Endothelial cell of umbilical vein (primary cell): ENCODE measurements around the gene BORCS5. TPM values are rescaled to one million over a fixed set of nuclear protein-coding genes. Genes with fewer than 3 reads are reported as not detected.

Experiments used
- BruUV-seq: library from RNA; stranded (reverse); fragments of 400-500 nt; replicated peaks from 2 replicates; lab custom pipeline; 2021; lab: Mats Ljungman, UMichigan
- CTCF ChIA-PET: fragments of 300-600, 350-600 bp; sonication (Branson Sonifier 250); formaldehyde crosslinking; loops from one replicate; lab custom pipeline; 2021; ENCODE audit warnings: antibody characterized with exemption, inconsistent platforms; lab: Charles Lee
- POLR2A ChIA-PET: fragments of 300-600, 350-600 bp; sonication (Branson Sonifier 250); formaldehyde crosslinking; loops from one replicate; lab custom pipeline; 2021; ENCODE audit warnings: antibody characterized with exemption, inconsistent platforms; lab: Charles Lee
- DNase-seq: peaks from one replicate; pipeline ENCODE4 v3.0.0-alpha.2; 2011; ENCODE audit warnings: low read depth, low spot score
- FAIRE-seq: peaks from 2 replicates; lab custom pipeline; 2011; peaks lifted over from hg19 to GRCh38; lab: Jason Lieb, UNC
- H2AFZ ChIP-seq: 2 replicates; pipeline ENCODE4 v1.6.0; 2012; ENCODE audit warnings: low read depth, low read length, control low read depth, inconsistent platforms
- H3K27ac ChIP-seq: 2 replicates; pipeline ENCODE4 v1.5.1; 2011; ENCODE audit warnings: low read depth, mild to moderate bottlenecking, control low read depth, low read length, moderate library complexity; ENCODE audit not compliant: insufficient read depth
- H3K27me3 ChIP-seq, 2 experiments: 2 replicates each; pipeline versions ENCODE4 v1.6.0 to v1.6.1; 2011; ENCODE audit warnings: low read length in 2 of 2, mixed read lengths in 1 of 2; ENCODE audit not compliant: control insufficient read depth in 2 of 2, insufficient read depth in 2 of 2
- H3K36me3 ChIP-seq, 2 experiments: 2 replicates in 1 of 2; 3 replicates in 1 of 2; pipeline ENCODE4 v1.5.1; 2011; ENCODE audit warnings: low read length in 2 of 2, mild to moderate bottlenecking in 1 of 2, moderate library complexity in 1 of 2; ENCODE audit not compliant: control insufficient read depth in 2 of 2, insufficient read depth in 2 of 2; ENCODE audit errors: extremely low read depth in 1 of 2
- H3K4me1 ChIP-seq: 3 replicates; pipeline ENCODE4 v1.5.1; 2011; ENCODE audit warnings: mild to moderate bottlenecking, low read length; ENCODE audit not compliant: control insufficient read depth, insufficient read depth; ENCODE audit errors: extremely low read depth
- H3K4me2 ChIP-seq: 2 replicates; pipeline ENCODE4 v1.6.1; 2011; ENCODE audit warnings: low read length, control low read depth, mixed read lengths; ENCODE audit not compliant: insufficient read depth
- H3K4me3 ChIP-seq, 3 experiments: fragments of 200-600 bp in 1 of 3; sonication (generic), shearing (Covaris generic) in 1 of 3; replicated peaks in 1 of 3; 2 replicates each; pipeline ENCODE4 v1.5.1; 2011 to 2016; ENCODE audit warnings: control low read depth in 3 of 3, low read length in 3 of 3, mild to moderate bottlenecking in 2 of 3, inconsistent platforms in 1 of 3, low read depth in 1 of 3, moderate library complexity in 1 of 3; ENCODE audit not compliant: insufficient read depth in 1 of 3
- H3K79me2 ChIP-seq: 2 replicates; pipeline ENCODE4 v1.6.0; 2012; ENCODE audit warnings: low read length, inconsistent platforms; ENCODE audit not compliant: control insufficient read depth, insufficient read depth
- H3K9ac ChIP-seq: replicated peaks from 2 replicates; pipeline ENCODE3; 2011; ENCODE audit warnings: low read length, control low read depth; ENCODE audit not compliant: insufficient read depth; ENCODE audit errors: extremely low read depth
- H3K9me1 ChIP-seq: replicated peaks from 3 replicates; pipeline ENCODE4 v1.6.0; 2011; ENCODE audit warnings: mild to moderate bottlenecking, low read length; ENCODE audit not compliant: control insufficient read depth, insufficient read depth; ENCODE audit errors: extremely low read depth
- H3K9me3 ChIP-seq: replicated peaks from 2 replicates; pipeline ENCODE4 v1.5.1; 2012; ENCODE audit warnings: low read length, inconsistent platforms; ENCODE audit not compliant: control insufficient read depth, insufficient read depth
- H4K20me1 ChIP-seq: replicated peaks from 2 replicates; pipeline ENCODE3; 2011; ENCODE audit warnings: mild to moderate bottlenecking, low read length; ENCODE audit not compliant: control insufficient read depth, insufficient read depth; ENCODE audit errors: extremely low read depth
- CTCF ChIP-seq, 2 donors: IDR thresholded peaks; 1 replicate in 1 of 2; 2 replicates in 1 of 2; pipeline ENCODE4 v1.5.1; 2011; ENCODE audit warnings: low read length in 2 of 2, mild to moderate bottlenecking in 2 of 2, moderate library complexity in 2 of 2, control low read depth in 1 of 2, inconsistent platforms in 1 of 2, low read depth in 1 of 2; ENCODE audit not compliant: insufficient read depth in 1 of 2; ENCODE audit errors: extremely low read depth in 1 of 2
- EZH2 ChIP-seq: IDR thresholded peaks from 2 replicates; pipeline ENCODE4 v1.6.1; 2012; ENCODE audit warnings: borderline replicate concordance, low read depth, mild to moderate bottlenecking, moderate library complexity, low read length, inconsistent platforms; ENCODE audit not compliant: severe bottlenecking
- FOS ChIP-seq: IDR thresholded peaks from 2 replicates; pipeline ENCODE4 v1.6.1; 2011; ENCODE audit warnings: mild to moderate bottlenecking, low read length, moderate library complexity, borderline replicate concordance; ENCODE audit not compliant: insufficient read depth
- GATA2 ChIP-seq: IDR thresholded peaks from 2 replicates; pipeline ENCODE4 v1.7.0; 2011; ENCODE audit warnings: low read depth, mild to moderate bottlenecking, moderate library complexity, mixed read lengths, low read length; ENCODE audit not compliant: insufficient read length, insufficient read depth
- JUN ChIP-seq: IDR thresholded peaks from 2 replicates; pipeline ENCODE4 v1.6.1; 2011; ENCODE audit warnings: borderline replicate concordance, low read depth; ENCODE audit not compliant: insufficient read length, insufficient read depth
- MAX ChIP-seq: IDR thresholded peaks from 2 replicates; pipeline ENCODE4 v1.6.1; 2011; ENCODE audit not compliant: insufficient read depth, insufficient read length
- MYC ChIP-seq: IDR thresholded peaks from one replicate; pipeline ENCODE4 v1.6.1; 2011; ENCODE audit warnings: mild to moderate bottlenecking, low read depth, low read length
- POLR2A ChIP-seq: IDR thresholded peaks from 2 replicates; pipeline ENCODE4 v1.6.1; 2012; ENCODE audit warnings: low read depth, mild to moderate bottlenecking, control low read depth, low read length
- POLR2AphosphoS5 ChIP-seq: IDR thresholded peaks from 2 replicates; pipeline ENCODE4 v1.6.1; 2012; ENCODE audit warnings: low read depth, mild to moderate bottlenecking, control low read depth, low read length, moderate library complexity; ENCODE audit not compliant: insufficient read depth
- dilution Hi-C: fragments of 300-500 bp; cut with MboI; formaldehyde crosslinking; loops from one replicate; pipeline ENCODE4 v1.15.0; 2019; ENCODE audit warnings: low sequenced_read_pairs; ENCODE audit not compliant: extremely low pct_ligation_motif_present
- intact Hi-C: fragments of 100-400 bp; cut with micrococcal nuclease; formaldehyde crosslinking; loops from one replicate; pipeline ENCODE4 v1.10.0; 2022
- polyA plus RNA-seq, 4 experiments: library from polyadenylated mRNA; depleted of rRNA in 3 of 4; stranded (reverse) in 3 of 4; unstranded in 1 of 4; fragments of >200 nt; gene quantifications; 2 replicates each; pipeline versions ENCODE4 v1.2.1 to v1.2.3, GENCODE V29; 2011 to 2012; ENCODE audit warnings: missing spikeins in 1 of 4
- total RNA-seq: library from RNA; stranded (reverse); gene quantifications from 2 replicates; pipeline ENCODE4 v1.2.3, GENCODE V29; 2021

BORCS5 gene
- total and polyA plus RNA-seq, 2 donors (not counting 3 experiments of a cell fraction or from before 2014, with no cell fraction given) = 8.3 to 10.5 TPM

GRCh38 chr12:12465522-12465921, 108.6 kb downstream of the BORCS5 start:
- H3K4me3 ChIP-seq = no peak overlapping the region
- TF ChIP-seq POLR2A (no peak), JUN (no peak), CTCF (IDR thresholded peaks at IDR 0.05; ENCODE audit: extremely low read depth in 1 of 2, insufficient read depth in 1 of 2, low read depth in 1 of 2, low read length in 2 of 2) (no peak), MYC (no peak), FOS (no peak), POLR2AphosphoS5 (no peak), MAX (no peak), EZH2 (no peak), GATA2 (no peak)
- BruUV-seq = no TSS peak
- no peaks in the 10 kb centered on the region for H3K9me3 ChIP-seq
- DNase-seq (no peak), FAIRE-seq (no peak)
- no peak overlapping the region for H2AFZ ChIP-seq
- dilution Hi-C loops = no loop called here
- H3K27me3 ChIP-seq = no peaks in the 10 kb centered on the region
- no peak overlapping the region for H3K4me2 ChIP-seq
- H3K9ac ChIP-seq = no peak overlapping the region
- H3K36me3 ChIP-seq = no peaks in the 10 kb centered on the region
- intact Hi-C loops = no loop called here
- H3K9me1 ChIP-seq = no peaks in the 10 kb centered on the region
- CTCF ChIA-PET = interaction anchor here (0.9 to 1.8 kb wide), 3 partner anchors 10 to 39 kb away, joined by 3 read pairs; no protein-coding TSS in a partner anchor
- H3K27ac ChIP-seq = no peak overlapping the region
- no peaks in the 10 kb centered on the region for H3K79me2 ChIP-seq
- no peaks in the 10 kb centered on the region for H3K4me1 ChIP-seq
- POLR2A ChIA-PET = no interaction called here
- H4K20me1 ChIP-seq = no peaks in the 10 kb centered on the region
